ENCODE measurements around the gene MMP17.

DNA sequence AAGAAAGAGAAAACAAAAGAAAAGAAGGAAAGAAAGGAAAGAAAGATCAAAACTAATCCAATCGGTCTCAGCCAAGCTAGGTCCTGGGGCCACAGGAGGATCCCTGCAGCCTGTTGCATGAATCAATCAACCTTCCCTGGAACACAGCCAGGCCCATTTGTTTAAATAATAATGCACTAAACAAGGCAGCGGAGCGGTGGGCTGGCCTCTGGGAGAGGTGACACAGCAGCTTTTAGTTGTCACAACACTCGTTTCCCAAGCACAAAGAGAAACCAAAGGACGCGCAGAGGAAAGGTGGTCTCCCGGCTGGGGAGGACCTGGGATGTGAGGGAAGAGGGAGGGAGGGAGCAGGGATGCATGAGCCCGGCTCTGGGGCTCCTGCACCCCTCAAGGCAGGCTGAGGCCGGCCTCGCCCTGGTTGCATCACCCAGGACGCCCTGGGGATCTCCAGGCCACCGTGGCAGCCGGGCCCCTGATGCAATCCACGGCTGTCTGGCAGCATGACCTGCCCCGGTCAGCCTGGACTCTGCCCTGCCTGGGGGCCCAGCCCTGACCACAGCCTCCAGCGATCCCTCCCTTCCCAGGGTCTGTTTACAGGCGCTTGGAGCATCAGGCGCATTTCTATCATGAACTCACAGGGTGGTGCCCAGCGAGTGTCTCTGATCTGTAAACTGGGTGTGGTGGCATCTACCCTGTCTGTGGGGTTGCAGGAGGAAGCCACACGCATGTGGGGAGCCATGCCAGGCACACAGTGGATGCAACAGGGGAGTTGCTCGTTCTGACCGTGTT is 32.5 kb downstream of the MMP17 start:
- TF ChIP-seq, protein P1, sequence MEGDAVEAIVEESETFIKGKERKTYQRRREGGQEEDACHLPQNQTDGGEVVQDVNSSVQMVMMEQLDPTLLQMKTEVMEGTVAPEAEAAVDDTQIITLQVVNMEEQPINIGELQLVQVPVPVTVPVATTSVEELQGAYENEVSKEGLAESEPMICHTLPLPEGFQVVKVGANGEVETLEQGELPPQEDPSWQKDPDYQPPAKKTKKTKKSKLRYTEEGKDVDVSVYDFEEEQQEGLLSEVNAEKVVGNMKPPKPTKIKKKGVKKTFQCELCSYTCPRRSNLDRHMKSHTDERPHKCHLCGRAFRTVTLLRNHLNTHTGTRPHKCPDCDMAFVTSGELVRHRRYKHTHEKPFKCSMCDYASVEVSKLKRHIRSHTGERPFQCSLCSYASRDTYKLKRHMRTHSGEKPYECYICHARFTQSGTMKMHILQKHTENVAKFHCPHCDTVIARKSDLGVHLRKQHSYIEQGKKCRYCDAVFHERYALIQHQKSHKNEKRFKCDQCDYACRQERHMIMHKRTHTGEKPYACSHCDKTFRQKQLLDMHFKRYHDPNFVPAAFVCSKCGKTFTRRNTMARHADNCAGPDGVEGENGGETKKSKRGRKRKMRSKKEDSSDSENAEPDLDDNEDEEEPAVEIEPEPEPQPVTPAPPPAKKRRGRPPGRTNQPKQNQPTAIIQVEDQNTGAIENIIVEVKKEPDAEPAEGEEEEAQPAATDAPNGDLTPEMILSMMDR (tag by site-specific recombination; IDR thresholded peaks at IDR 0.05), result no peak
- no peak for TF ChIP-seq ZNF404 (tag by site-specific recombination; IDR thresholded peaks at IDR 0.05)
- TF ChIP-seq, protein P2, sequence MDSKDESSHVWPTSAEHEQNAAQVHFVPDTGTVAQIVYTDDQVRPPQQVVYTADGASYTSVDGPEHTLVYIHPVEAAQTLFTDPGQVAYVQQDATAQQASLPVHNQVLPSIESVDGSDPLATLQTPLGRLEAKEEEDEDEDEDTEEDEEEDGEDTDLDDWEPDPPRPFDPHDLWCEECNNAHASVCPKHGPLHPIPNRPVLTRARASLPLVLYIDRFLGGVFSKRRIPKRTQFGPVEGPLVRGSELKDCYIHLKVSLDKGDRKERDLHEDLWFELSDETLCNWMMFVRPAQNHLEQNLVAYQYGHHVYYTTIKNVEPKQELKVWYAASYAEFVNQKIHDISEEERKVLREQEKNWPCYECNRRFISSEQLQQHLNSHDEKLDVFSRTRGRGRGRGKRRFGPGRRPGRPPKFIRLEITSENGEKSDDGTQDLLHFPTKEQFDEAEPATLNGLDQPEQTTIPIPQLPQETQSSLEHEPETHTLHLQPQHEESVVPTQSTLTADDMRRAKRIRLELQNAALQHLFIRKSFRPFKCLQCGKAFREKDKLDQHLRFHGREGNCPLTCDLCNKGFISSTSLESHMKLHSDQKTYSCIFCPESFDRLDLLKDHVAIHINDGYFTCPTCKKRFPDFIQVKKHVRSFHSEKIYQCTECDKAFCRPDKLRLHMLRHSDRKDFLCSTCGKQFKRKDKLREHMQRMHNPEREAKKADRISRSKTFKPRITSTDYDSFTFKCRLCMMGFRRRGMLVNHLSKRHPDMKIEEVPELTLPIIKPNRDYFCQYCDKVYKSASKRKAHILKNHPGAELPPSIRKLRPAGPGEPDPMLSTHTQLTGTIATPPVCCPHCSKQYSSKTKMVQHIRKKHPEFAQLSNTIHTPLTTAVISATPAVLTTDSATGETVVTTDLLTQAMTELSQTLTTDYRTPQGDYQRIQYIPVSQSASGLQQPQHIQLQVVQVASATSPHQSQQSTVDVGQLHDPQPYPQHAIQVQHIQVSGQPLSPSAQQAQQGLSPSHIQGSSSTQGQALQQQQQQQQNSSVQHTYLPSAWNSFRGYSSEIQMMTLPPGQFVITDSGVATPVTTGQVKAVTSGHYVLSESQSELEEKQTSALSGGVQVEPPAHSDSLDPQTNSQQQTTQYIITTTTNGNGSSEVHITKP (tag by site-specific recombination; IDR thresholded peaks at IDR 0.05), result peak; percentile 89
